Activated naive CD8-positive, alpha-beta T cell treated with anti-CD3 and anti-CD28 coated beads, Interleukin-2, amount 50 U/mL, for 16 hours (primary cell): Measurements from ENCODE around the gene LSM14A.
"Not testable (repeated sequence)": the region's sequence is repeated elsewhere in the genome, so short reads cannot be mapped to it uniquely, and the experiment has no call there.

ENCODE experiments used
- DNase-seq: peaks from one replicate; pipeline ENCODE4 v3.0.0-alpha.2; 2020; ENCODE audit warnings: low read depth, low spot score

The LSM14A gene

GRCh38 chr19:34189917-34190425 is 17.7 kb downstream of the LSM14A start:
- DNase-seq = no peak

DNA sequence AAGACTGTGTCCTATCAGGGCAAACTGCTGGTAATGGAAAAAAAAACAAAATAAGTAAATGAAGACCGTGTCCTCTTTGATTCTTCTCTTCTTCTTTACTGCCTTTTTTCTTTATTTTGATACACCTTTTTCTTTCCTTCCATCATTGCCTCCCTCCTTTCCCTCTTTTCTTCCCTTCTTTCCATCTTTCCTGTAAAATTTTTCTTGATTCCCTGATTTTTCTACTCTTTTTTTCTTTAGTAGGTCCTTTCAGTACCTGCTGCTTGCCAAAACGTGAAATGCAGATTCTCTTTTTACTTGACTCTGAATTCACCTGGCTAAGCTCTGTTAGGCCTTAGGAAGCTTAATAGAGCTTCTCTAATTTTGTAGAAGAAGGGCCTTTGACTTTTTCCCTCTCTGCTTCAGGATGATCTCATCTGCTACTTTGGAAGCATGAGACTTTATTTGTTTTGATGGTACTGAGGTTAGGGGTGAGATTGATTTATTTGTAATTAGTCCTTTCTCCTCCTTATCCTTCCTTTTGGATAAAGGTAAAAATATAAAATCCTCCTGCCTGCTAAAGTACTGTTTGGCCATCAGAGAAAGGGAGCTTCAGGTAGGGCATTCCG is 19.2 kb downstream of the LSM14A start:
- DNase-seq = no peak

DNA sequence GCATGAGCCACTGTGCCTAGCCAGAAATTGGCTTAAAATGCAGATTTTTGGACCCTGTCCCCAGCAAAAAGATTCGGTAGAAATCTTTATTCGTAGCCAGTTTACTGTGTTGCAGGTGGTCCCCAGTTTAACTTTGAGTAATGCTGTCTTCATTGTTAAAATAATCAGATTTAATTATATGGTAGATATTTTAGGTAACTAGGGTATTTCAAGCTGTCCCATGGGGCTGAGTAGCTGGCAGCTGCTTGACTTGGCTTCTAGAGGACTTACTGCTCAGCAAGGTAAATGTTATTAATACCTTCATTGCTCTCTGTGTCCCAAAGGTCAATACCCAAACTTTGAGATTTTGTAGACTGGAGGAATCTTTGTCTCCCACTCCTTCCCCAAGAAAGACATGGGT is 21.1 kb downstream of the LSM14A start:
- DNase-seq = no peak

DNA sequence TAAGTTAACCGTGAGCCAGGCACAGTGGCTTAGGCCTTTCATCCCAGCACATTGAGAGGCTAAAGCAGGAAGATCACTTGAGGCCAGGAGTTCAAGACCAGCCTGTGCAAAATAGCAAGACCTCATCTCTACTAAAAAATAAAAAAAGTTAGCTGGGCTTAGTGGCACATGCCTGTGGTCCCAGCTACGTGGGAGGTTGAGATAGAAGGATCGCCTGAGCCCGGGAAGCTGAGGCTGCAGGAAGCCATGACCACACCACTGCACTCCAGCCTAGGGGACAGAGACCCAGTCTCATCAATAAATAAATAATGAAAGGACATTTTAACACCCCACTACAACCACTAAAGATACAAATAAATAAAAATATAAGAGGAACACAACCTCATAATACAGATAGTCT is 21.6 kb downstream of the LSM14A start:
- DNase-seq = no peak

DNA sequence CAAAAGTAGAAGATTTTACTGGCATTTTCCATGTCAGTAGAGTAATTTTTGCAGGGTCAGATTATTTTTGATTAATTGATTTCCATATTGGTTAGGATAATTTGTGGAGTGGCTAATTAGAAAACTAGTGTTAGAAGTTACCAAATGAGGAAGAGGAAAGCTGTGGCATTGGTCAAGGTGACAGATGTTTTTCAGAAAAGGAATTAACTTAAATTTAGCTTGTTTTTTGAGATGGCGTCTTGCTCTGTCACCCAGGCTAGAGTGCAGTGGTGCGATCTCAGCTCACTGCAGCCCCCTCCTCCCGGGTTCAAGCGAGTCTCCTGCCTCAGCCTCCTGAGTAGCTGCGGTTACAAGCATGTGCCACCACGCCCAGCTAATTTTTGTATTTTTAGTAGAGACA is 28.8 kb downstream of the LSM14A start:
- DNase-seq = no peak

GRCh38 chr19:34205324-34205723 is 33.0 kb downstream of the LSM14A start:
- DNase-seq = not testable (repeated sequence)

DNA sequence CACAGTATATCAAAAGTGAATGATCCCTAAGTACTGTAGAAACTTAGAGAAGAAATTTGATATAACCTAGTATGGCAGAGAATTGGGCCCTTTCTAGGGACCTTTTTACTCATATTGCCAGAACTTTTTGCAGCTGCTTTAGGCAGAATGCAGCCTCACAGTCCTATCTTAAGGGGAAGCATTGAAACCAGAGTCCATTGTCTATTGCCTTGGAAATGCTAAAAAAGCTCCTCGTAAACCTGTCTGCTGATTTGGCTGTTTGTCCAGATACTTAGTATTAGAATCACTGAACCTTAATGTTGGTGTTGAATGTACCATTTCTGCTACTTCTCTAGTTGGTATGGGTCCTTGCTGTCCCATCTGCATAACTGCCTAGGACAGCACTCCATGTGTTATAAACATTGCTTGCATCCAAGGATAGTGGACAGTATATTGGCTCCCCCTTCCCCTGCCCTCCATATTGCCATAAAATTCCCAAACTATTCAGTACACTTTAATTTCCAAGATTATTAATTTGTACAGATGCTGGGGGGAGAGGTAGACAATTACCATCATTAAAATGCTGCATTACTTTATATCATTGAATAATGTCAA is 36.1 kb downstream of the LSM14A start:
- DNase-seq = no peak

- DNase-seq = no peak
These were observed 37.4 kb downstream of the LSM14A start for GRCh38 chr19:34209726-34210125.

GRCh38 chr19:34213283-34213682 is 41.0 kb downstream of the LSM14A start:
- DNase-seq = no peak

DNA sequence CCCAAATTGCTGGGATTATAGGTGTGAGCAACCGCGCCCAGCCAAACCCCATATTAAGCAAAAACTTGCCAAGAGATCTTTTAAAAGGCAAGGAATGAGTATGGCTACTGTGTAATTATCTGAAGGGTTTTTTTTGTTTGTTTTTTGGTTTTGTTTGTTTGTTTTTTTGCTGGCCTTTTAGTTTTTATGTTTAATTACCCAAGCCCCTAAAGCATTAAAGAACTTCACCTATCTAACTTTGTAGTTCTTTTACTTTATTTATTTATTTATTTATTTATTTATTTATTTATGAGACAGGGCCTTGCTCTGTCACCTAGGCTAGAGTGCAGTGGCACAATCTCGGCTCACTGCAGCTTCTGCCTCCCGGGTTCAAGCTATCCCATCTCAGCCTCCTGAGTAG is 41.7 kb downstream of the LSM14A start:
- DNase-seq = no peak

DNA sequence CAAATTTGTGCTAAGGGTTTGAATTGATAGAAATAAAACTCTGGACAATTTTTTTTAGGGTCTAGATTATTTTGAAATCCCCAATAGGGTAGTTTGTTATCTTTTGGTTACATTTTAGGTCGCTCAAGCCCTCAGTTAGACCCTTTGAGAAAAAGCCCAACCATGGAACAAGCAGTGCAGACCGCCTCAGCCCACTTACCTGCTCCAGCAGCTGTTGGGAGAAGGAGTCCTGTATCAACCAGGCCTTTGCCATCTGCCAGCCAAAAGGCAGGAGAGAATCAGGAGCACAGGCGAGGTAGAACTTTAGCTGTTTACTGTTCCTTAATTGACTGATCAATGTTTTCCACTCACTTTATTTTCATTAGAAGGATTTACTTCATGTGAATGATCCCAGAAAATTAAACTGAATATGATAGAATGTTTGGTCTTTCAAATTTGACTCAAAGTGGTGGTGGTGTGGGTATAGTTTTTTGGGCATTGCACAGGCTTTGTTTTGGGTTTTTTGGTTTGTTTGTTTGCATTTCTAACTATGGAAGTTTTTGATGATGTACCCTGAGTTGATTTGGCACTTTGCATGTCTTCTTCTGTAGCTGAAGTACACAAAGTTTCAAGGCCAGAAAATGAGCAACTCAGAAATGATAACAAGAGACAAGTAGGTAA is 42.8 kb downstream of the LSM14A start:
- DNase-seq = no peak

DNA sequence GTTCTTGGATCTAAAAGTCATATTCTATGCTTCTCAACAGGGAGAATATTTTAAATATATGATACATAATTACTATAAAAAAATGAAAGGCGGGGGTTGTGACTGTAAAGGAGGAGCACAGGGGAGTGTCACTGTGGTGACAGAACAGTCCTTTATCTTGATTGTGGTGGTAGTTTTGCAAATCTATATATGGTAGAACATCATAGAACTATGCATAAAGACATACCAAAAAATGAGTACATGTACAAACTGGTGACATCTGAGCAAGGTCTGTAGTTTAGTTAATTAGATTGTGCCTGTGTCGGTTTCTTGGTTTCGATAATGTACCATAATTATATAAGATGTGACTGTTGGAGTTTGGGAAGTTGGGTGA is 43.3 kb downstream of the LSM14A start:
- DNase-seq = no peak

GRCh38 chr19:34216745-34217219 is 44.5 kb downstream of the LSM14A start:
- DNase-seq = not testable (repeated sequence)

DNA sequence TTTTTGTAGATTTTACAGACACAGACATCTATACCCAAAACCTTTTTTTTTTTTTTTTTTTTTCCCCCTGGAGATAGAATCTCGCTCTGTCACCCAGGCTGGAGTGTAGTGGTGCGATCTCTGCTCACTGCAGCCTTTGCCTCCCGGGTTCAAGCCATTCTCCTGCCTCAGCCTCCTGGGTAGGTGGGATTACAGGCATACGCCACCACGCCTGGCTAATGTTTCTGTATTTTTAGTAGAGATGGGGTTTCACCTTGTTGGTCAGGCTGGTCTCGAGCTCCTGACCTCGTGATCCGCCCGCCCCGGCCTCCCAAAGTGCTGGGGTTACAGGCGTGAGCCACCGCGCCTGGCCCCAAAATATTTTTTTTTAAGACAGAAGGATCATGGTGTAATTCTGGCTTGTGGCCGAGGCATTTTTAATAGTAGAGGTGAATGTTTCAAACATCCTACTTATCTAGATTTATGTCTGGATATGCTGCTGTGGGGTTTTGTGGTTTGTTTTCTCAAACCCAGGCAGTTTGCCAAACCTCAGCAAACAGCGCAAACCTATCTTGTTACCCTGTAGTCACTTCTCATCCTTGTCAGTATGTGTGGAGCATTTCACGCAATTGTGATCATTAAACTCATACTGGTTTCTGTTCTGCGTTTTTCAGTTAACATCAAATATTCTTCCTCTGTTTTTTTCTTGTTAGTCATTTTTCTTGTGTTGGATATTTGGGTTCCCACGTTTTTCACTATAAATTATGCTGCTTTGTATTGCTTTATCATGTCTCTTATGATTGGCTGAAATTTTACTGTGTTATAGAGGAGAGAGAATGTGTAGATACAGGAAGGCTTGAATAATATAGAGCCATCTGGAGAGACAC is 45.9 kb downstream of the LSM14A start:
- DNase-seq = peak; percentile 7

GRCh38 chr19:34218818-34219164 is 46.5 kb downstream of the LSM14A start:
- DNase-seq = no peak

- DNase-seq = peak; percentile 43
These were observed 48.3 kb downstream of the LSM14A start for GRCh38 chr19:34220472-34221063.

DNA sequence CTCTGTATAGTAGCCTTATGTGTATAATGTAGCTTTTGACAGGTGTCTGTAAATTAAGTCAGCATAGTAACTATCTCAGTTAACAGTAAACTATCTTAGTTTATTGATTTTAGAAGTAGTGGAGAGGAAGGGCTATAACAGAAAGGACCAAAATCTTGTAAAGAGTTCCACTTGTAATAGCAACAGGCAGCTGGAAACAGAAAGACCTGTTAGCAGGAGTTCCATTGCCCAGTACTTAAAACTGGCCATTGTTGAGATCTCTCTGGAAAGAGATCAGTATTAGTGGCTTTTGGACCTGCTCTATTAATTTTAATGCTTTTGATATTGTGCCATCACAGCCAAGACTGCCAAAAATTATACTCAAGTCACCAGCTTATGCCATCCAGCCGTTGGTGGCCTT is 50.1 kb downstream of the LSM14A start:
- DNase-seq = no peak

GRCh38 chr19:34224996-34225658 is 52.8 kb downstream of the LSM14A start:
- DNase-seq = no peak

- DNase-seq = no peak
These were observed 53.3 kb downstream of the LSM14A start for GRCh38 chr19:34225659-34226015.

- DNase-seq = no peak
These were observed 53.7 kb downstream of the LSM14A start for GRCh38 chr19:34226036-34226435.

DNA sequence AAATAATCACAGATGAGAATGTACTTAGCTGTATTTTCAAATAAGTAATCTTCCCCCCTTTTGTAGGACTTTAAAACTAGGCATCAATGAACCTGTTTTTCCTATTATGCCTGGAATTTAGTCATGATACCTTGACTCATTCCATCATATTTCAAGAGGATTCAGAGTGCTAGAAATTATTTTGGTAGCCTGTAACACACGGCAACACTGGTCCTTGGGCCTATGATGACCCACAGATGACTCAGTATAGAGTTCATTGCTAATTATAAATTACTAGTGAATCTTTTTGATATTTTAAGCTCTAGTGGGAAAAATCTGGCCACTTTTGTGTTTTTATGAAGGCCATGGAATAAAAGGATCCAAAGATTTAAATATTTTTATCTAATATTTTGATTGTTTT is 56.0 kb downstream of the LSM14A start:
- DNase-seq = no peak
